ENCODE measurements around the gene ATG101. TPM values are rescaled to one million over a fixed set of nuclear protein-coding genes. Genes with fewer than 3 reads are reported as not detected.
A peak's percentile ranks its signal among the peaks of the same experiment; 100 is the strongest.

ATG101 gene
- total and polyA plus RNA-seq, 9 of the 15 experiments (the other 6 are each of a cell fraction or from before 2014, with no cell fraction given), result 2.9 to 52.4 (median 29.7) TPM

DNA sequence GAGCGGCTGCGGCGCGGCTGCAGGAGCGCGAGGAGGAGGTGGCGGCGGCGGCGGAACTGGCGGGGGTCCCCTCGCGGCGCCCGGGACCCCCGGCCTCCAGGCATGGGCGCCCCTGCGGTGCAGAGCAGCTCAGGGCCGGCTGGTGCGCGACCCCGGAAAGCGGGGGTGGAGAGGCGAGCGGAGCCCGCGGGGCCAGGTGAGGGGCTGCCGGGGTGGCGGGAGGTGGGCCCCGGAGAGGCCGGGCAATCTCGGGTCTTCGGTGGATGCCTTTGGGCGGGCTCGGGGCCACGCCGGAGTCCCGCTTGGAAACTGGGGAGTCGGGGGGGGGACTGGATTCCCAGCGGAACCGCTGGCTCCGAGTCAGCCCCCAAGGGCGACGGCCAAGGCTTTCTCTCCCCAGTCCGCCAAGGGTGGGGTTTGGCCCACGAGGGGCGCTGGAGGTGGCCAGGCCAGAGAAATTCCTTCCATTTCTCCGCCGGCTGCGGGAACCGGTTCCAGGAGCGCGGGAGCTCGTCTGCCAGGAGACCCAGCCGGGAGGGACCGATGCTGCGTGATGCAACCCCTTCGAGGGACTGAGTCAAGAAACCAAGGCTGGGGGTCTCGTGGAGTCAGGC, 32.4 kb upstream of the ATG101 start (continued):
- TF ChIP-seq, protein P1, sequence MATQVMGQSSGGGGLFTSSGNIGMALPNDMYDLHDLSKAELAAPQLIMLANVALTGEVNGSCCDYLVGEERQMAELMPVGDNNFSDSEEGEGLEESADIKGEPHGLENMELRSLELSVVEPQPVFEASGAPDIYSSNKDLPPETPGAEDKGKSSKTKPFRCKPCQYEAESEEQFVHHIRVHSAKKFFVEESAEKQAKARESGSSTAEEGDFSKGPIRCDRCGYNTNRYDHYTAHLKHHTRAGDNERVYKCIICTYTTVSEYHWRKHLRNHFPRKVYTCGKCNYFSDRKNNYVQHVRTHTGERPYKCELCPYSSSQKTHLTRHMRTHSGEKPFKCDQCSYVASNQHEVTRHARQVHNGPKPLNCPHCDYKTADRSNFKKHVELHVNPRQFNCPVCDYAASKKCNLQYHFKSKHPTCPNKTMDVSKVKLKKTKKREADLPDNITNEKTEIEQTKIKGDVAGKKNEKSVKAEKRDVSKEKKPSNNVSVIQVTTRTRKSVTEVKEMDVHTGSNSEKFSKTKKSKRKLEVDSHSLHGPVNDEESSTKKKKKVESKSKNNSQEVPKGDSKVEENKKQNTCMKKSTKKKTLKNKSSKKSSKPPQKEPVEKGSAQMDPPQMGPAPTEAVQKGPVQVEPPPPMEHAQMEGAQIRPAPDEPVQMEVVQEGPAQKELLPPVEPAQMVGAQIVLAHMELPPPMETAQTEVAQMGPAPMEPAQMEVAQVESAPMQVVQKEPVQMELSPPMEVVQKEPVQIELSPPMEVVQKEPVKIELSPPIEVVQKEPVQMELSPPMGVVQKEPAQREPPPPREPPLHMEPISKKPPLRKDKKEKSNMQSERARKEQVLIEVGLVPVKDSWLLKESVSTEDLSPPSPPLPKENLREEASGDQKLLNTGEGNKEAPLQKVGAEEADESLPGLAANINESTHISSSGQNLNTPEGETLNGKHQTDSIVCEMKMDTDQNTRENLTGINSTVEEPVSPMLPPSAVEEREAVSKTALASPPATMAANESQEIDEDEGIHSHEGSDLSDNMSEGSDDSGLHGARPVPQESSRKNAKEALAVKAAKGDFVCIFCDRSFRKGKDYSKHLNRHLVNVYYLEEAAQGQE (IDR thresholded peaks at IDR 0.05; ENCODE audit: borderline replicate concordance), result 0 out of 2 replicates have a peak, but pooled peaks have one; percentile 19
- TF ChIP-seq, protein P1 (CRISPR knock-in tag; IDR thresholded peaks at IDR 0.05; ENCODE audit: low read depth), result no peak
- TF ChIP-seq, protein P2, sequence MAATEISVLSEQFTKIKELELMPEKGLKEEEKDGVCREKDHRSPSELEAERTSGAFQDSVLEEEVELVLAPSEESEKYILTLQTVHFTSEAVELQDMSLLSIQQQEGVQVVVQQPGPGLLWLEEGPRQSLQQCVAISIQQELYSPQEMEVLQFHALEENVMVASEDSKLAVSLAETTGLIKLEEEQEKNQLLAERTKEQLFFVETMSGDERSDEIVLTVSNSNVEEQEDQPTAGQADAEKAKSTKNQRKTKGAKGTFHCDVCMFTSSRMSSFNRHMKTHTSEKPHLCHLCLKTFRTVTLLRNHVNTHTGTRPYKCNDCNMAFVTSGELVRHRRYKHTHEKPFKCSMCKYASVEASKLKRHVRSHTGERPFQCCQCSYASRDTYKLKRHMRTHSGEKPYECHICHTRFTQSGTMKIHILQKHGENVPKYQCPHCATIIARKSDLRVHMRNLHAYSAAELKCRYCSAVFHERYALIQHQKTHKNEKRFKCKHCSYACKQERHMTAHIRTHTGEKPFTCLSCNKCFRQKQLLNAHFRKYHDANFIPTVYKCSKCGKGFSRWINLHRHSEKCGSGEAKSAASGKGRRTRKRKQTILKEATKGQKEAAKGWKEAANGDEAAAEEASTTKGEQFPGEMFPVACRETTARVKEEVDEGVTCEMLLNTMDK (IDR thresholded peaks at IDR 0.05; ENCODE audit: borderline replicate concordance, insufficient read depth, low read depth, low read length, poor library complexity, severe bottlenecking), result peak; percentile 25
- TF ChIP-seq ESRRB (CRISPR knock-in tag; IDR thresholded peaks at IDR 0.05; ENCODE audit: borderline replicate concordance), result no peak
- TF ChIP-seq RBFOX2 (IDR thresholded peaks at IDR 0.05; ENCODE audit: low read depth, low read length), result peak; percentile 48; the same call in 1 of the 2 replicates

All from K562 (cell line).